PC-3 (cell line): Measurements from ENCODE around the gene ST6GAL1. TPM values are rescaled to one million over a fixed set of nuclear protein-coding genes. Genes with fewer than 3 reads are reported as not detected.

Experiments
- ATAC-seq: fragments of 200-7000 bp; cut with Tn5 transposase; 2 replicates; pipeline ENCODE4 v1.9.1; 2020; ENCODE audit warnings: mild to moderate bottlenecking, moderate library complexity
- BruUV-seq: library from RNA; stranded (reverse); fragments of 400-500 nt; replicated peaks from 2 replicates; lab custom pipeline; 2021; lab: Mats Ljungman, UMichigan
- CTCF ChIA-PET: fragments of 300-600 bp; sonication (Branson Sonifier 250); formaldehyde crosslinking; loops from one replicate; lab custom pipeline; 2022; ENCODE audit warnings: antibody characterized with exemption; lab: Charles Lee
- POLR2A ChIA-PET: fragments of 300-600 bp; sonication (Branson Sonifier 250); formaldehyde crosslinking; loops from one replicate; lab custom pipeline; 2022; ENCODE audit warnings: antibody characterized with exemption; ENCODE audit not compliant: unreplicated experiment; lab: Charles Lee
- DNase-seq: peaks from one replicate; pipeline ENCODE4 v3.0.0-alpha.2; 2015
- H2AFZ ChIP-seq: fragments of 300-600 bp; sonication (generic); 2 replicates; pipeline ENCODE4 v1.6.0; 2016; ENCODE audit warnings: antibody characterized with exemption, low read length
- H3F3A ChIP-seq: fragments of 300-600 bp; sonication (generic); one replicate; pipeline ENCODE4 v1.6.0; 2017; ENCODE audit warnings: antibody characterized with exemption, low read length, control low read depth, mild to moderate bottlenecking; ENCODE audit not compliant: unreplicated experiment
- H3K27ac ChIP-seq: fragments of 300-600 bp; sonication (generic); 2 replicates; pipeline ENCODE4 v1.5.1; 2016; ENCODE audit warnings: mild to moderate bottlenecking, low read length
- H3K27me3 ChIP-seq: fragments of 300-600 bp; sonication (generic); 2 replicates; pipeline ENCODE4 v1.6.1; 2016; ENCODE audit warnings: low read length, mixed read lengths
- H3K36me3 ChIP-seq: fragments of 300-600 bp; sonication (generic); 2 replicates; pipeline ENCODE4 v1.6.1; 2016; ENCODE audit warnings: low read depth, mixed run types, low read length, mixed read lengths
- H3K4me1 ChIP-seq: fragments of 300-600 bp; sonication (generic); 2 replicates; pipeline ENCODE4 v1.5.1; 2016; ENCODE audit warnings: low read length; ENCODE audit not compliant: insufficient read depth
- H3K4me2 ChIP-seq: fragments of 300-600 bp; sonication (generic); 2 replicates; pipeline ENCODE4 v1.6.0; 2016; ENCODE audit warnings: low read length
- H3K4me3 ChIP-seq: fragments of 300-600 bp; sonication (generic); 2 replicates; pipeline ENCODE4 v1.5.1; 2016; ENCODE audit warnings: mild to moderate bottlenecking, low read length, mixed read lengths
- H3K79me2 ChIP-seq: fragments of 300-600 bp; sonication (generic); 2 replicates; pipeline ENCODE4 v1.6.1; 2017; ENCODE audit warnings: low read length, mixed read lengths
- H3K9ac ChIP-seq: fragments of 300-600 bp; sonication (generic); 2 replicates; pipeline ENCODE4 v1.6.0; 2016; ENCODE audit warnings: mild to moderate bottlenecking, low read length
- H3K9me2 ChIP-seq: fragments of 300-600 bp; sonication (generic); replicated peaks from 2 replicates; pipeline ENCODE4 v1.6.1; 2016; ENCODE audit warnings: mixed run types, low read length, mixed read lengths
- H3K9me3 ChIP-seq: fragments of 300-600 bp; sonication (generic); 2 replicates; pipeline ENCODE4 v1.6.1; 2016; ENCODE audit warnings: low read length, mixed read lengths
- H4K20me1 ChIP-seq: fragments of 300-600 bp; sonication (generic); 2 replicates; pipeline ENCODE4 v1.6.1; 2016; ENCODE audit warnings: low read length, mixed read lengths
- EZH2 ChIP-seq: fragments of 300-600 bp; sonication (generic); IDR thresholded peaks from one replicate; pipeline ENCODE4 v1.6.1; 2017; ENCODE audit warnings: antibody characterized with exemption, mild to moderate bottlenecking, low read length; ENCODE audit not compliant: unreplicated experiment
- EZH2phosphoT487 ChIP-seq: fragments of 300-600 bp; sonication (generic); IDR thresholded peaks from 2 replicates; pipeline ENCODE4 v1.6.1; 2018; ENCODE audit warnings: mild to moderate bottlenecking, antibody characterized with exemption, low read length, borderline replicate concordance
- intact Hi-C: fragments of 100-400 bp; cut with micrococcal nuclease; formaldehyde crosslinking; loops from 2 replicates; pipeline ENCODE4 v1.9.0; 2023
- total RNA-seq: library from RNA; depleted of rRNA; stranded (reverse); fragments of >200 nt; gene quantifications from 2 replicates; pipeline ENCODE4 v1.2.3, GENCODE V29; 2014
- TF ChIP-seq, protein P1 (sequence below): fragments of 300-600 bp; sonication (generic); conservative IDR thresholded peaks from 2 replicates; pipeline ENCODE4 v1.5.1; 2017; ENCODE audit warnings: antibody characterized with exemption, low read depth, mild to moderate bottlenecking, low read length

ST6GAL1 gene
- total RNA-seq, 1 experiment from 2014 or later: 9.4 TPM

GRCh38 chr3:187061748-187062147, 131.4 kb downstream of the ST6GAL1 start:
- Histone ChIP-seq H3K9ac (peak overlapping the region; percentile 32; the same call in 1 of the 2 replicates), H3K9me2 (no peaks in the 10 kb centered on the region), H4K20me1 (no peaks in the 10 kb centered on the region), H3K4me3 (0 out of 2 replicates have a peak overlapping the region, but pooled peaks have one; percentile 33), H2AFZ (no peak overlapping the region), H3K79me2 (no peaks in the 10 kb centered on the region), H3K4me1 (peaks cover 45% of the 10 kb centered on the region), H3K9me3 (no peaks in the 10 kb centered on the region), H3K27ac (peak overlapping the region; percentile 97), H3K4me2 (peak overlapping the region; percentile 66), H3K36me3 (no peaks in the 10 kb centered on the region), H3F3A (peaks cover 15% of the 10 kb centered on the region), H3K27me3 (no peaks in the 10 kb centered on the region)
- no peak for ATAC-seq
- BruUV-seq: no TSS peak
- ChIA-PET POLR2A (no interaction called here), CTCF (no interaction called here)
- DNase-seq: no peak
- TF ChIP-seq, protein P1, sequence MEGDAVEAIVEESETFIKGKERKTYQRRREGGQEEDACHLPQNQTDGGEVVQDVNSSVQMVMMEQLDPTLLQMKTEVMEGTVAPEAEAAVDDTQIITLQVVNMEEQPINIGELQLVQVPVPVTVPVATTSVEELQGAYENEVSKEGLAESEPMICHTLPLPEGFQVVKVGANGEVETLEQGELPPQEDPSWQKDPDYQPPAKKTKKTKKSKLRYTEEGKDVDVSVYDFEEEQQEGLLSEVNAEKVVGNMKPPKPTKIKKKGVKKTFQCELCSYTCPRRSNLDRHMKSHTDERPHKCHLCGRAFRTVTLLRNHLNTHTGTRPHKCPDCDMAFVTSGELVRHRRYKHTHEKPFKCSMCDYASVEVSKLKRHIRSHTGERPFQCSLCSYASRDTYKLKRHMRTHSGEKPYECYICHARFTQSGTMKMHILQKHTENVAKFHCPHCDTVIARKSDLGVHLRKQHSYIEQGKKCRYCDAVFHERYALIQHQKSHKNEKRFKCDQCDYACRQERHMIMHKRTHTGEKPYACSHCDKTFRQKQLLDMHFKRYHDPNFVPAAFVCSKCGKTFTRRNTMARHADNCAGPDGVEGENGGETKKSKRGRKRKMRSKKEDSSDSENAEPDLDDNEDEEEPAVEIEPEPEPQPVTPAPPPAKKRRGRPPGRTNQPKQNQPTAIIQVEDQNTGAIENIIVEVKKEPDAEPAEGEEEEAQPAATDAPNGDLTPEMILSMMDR: no peak
- TF ChIP-seq EZH2: no peak
- no peak for TF ChIP-seq EZH2phosphoT487
- intact Hi-C loops: loop anchor here (1.0 to 2.0 kb wide), 4 partner anchors 47 to 213 kb away; partner anchors contain the start of gene ST6GAL1

DNA sequence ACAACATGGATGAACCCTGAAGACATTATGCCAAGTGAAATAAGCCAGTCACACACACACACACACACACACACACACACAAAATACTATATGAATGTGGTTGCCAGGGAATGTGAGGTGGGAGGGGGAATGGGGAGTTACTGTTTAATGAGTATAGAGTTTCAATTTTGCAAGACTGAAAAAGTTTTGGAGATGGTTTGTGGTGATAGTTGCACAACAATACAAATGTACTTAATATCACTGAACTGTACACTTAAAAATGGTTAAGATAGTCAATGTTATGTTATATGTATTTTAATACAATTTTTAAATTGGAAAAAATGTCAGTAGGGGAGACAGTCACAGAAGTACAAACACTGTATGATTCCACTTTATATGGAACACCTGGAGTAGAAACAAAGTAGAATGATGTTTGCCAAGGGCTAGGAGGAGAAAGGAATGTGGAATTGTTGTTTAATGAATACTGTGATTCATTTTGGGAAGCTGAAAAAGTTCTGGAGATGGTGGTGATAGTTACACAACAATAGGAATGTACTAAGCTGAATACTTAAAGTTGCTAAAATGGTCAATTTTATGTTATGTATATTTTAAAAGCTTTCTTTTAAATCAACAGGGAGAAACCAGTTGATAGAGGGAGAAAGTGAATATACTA, 132.3 kb downstream of the ST6GAL1 start:
- peak overlapping the region; percentile 97 for H3K27ac ChIP-seq
- peak overlapping the region; percentile 77 for H3K9ac ChIP-seq
- H4K20me1 ChIP-seq: no peaks in the 10 kb centered on the region
- no peaks in the 10 kb centered on the region for H3K79me2 ChIP-seq
- H2AFZ ChIP-seq: no peak overlapping the region
- DNase-seq (peak; percentile 86), ATAC-seq (peak; percentile 77)
- TF ChIP-seq EZH2: no peak
- TF ChIP-seq, protein P1: no peak
- TF ChIP-seq EZH2phosphoT487: no peak
- intact Hi-C loops: loop anchor here (1.0 to 2.0 kb wide), 4 partner anchors 48 to 214 kb away; partner anchors contain the start of gene ST6GAL1
- H3K36me3 ChIP-seq: no peaks in the 10 kb centered on the region
- peak overlapping the region; percentile 66 for H3K4me2 ChIP-seq
- peak overlapping the region; percentile 33; the same call in 1 of the 2 replicates for H3K4me3 ChIP-seq
- no peaks in the 10 kb centered on the region for H3K9me3 ChIP-seq
- no peaks in the 10 kb centered on the region for H3K27me3 ChIP-seq
- H3F3A ChIP-seq: peaks cover 15% of the 10 kb centered on the region
- no peaks in the 10 kb centered on the region for H3K9me2 ChIP-seq
- ChIA-PET CTCF (interaction anchor here (0.6 kb wide), 1 partner anchor 101 kb away, joined by 3 read pairs; no protein-coding TSS in a partner anchor), POLR2A (interaction anchor here (0.6 kb wide), 1 partner anchor 493 kb away, joined by 4 read pairs; no protein-coding TSS in a partner anchor)
- peaks cover 45% of the 10 kb centered on the region for H3K4me1 ChIP-seq
- BruUV-seq: no TSS peak
